ENCODE measurements around the gene GLRX. TPM values are rescaled to one million over a fixed set of nuclear protein-coding genes. Genes with fewer than 3 reads are reported as not detected.
A peak's percentile ranks its signal among the peaks of the same experiment; 100 is the strongest.

Gene GLRX
- total and polyA plus RNA-seq, 2 of the 4 experiments (the other 2 are of a cell fraction): 142 to 193 TPM

DNA sequence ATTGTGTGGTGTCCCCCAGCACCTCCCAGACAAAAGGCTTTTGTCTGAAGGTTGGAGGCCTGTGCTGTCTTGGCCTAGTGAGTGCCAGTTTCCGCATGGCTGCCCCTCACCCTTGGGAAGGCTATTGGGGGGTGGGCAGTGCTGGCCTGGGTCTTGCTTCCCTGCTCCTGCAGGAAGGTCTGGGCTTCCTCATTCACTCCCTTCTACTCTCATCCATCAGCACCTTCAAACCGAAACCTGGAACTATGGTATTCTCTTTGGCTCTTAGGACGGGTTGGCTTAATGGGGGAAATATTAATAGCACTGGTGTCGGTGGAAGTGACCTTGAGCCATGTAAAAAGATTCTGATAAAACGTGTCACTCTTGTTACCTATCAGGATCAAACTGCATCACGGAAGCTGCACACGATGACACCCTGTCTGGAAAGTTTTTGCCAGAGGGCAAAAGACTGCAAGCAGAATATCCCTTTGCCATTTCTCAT is 34.0 kb upstream of the GLRX start:
- no TSS peak for BruUV-seq (replicated peaks)
- no peak for TF ChIP-seq NFE2L2 (IDR thresholded peaks at IDR 0.05; ENCODE audit: low read depth, low read length)
- TF ChIP-seq FOS (IDR thresholded peaks at IDR 0.05; ENCODE audit: low read depth, low read length): no peak
- no peak for TF ChIP-seq MXI1 (IDR thresholded peaks at IDR 0.05; ENCODE audit: borderline replicate concordance, low read depth, low read length)
- no peak for TF ChIP-seq CEBPB (IDR thresholded peaks at IDR 0.05; ENCODE audit: low read depth, low read length)
- no peak for TF ChIP-seq RAD21 (IDR thresholded peaks at IDR 0.05; ENCODE audit: low read length)
- TF ChIP-seq MAFK (IDR thresholded peaks at IDR 0.05; ENCODE audit: low read depth, low read length): no peak
- no peak for TF ChIP-seq POLR2A (IDR thresholded peaks at IDR 0.05; ENCODE audit: low read depth, low read length)
- no peak for TF ChIP-seq MAZ (IDR thresholded peaks at IDR 0.05; ENCODE audit: borderline replicate concordance, low read depth, low read length)
- TF ChIP-seq CTCF (conservative IDR thresholded peaks at IDR 0.05; ENCODE audit: low read depth, low read length): no peak
- TF ChIP-seq RCOR1 (IDR thresholded peaks at IDR 0.05; ENCODE audit: insufficient replicate concordance, low read length): no peak
- TF ChIP-seq CHD1 (IDR thresholded peaks at IDR 0.05; ENCODE audit: low read depth, low read length): no peak
- TF ChIP-seq, protein P1, sequence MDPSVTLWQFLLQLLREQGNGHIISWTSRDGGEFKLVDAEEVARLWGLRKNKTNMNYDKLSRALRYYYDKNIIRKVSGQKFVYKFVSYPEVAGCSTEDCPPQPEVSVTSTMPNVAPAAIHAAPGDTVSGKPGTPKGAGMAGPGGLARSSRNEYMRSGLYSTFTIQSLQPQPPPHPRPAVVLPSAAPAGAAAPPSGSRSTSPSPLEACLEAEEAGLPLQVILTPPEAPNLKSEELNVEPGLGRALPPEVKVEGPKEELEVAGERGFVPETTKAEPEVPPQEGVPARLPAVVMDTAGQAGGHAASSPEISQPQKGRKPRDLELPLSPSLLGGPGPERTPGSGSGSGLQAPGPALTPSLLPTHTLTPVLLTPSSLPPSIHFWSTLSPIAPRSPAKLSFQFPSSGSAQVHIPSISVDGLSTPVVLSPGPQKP (IDR thresholded peaks at IDR 0.05; ENCODE audit: borderline replicate concordance, low read depth, low read length): no peak
- no peak for TF ChIP-seq RFX5 (IDR thresholded peaks at IDR 0.05; ENCODE audit: low read depth, low read length)
- TF ChIP-seq, protein P2, sequence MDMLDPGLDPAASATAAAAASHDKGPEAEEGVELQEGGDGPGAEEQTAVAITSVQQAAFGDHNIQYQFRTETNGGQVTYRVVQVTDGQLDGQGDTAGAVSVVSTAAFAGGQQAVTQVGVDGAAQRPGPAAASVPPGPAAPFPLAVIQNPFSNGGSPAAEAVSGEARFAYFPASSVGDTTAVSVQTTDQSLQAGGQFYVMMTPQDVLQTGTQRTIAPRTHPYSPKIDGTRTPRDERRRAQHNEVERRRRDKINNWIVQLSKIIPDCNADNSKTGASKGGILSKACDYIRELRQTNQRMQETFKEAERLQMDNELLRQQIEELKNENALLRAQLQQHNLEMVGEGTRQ (IDR thresholded peaks at IDR 0.05; ENCODE audit: low read depth, low read length): no peak
- no peak for TF ChIP-seq SMC3 (IDR thresholded peaks at IDR 0.05; ENCODE audit: low read depth, low read length)

More for the DNA sequence above, 34.0 kb upstream of the GLRX start:
- H2BK20ac ChIP-seq (ENCODE audit: low read depth, low read length): peak overlapping the region; percentile 64
- H4K8ac ChIP-seq (ENCODE audit: low read depth in 2 of 2, low read length in 2 of 2): peak overlapping the region; percentile 58 to 91; a peak in 2 of 4 replicates
- in situ Hi-C loops (cut with MboI; ENCODE audit: low sequenced_read_pairs) (loop anchor here (5.0 to 10.0 kb wide), 3 partner anchors 91 to 748 kb away; no protein-coding TSS in a partner anchor), dilution Hi-C loops (cut with HindIII; ENCODE audit: low sequenced_read_pairs, unreplicated experiment) (no loop called here), intact Hi-C loops (cut with micrococcal nuclease) (loop anchor here (5.0 to 10.0 kb wide), 2 partner anchors 288 to 371 kb away; no protein-coding TSS in a partner anchor)
- no peak overlapping the region for H3K4me2 ChIP-seq (ENCODE audit: low read depth, low read length)
- peak overlapping the region; percentile 80 for H2AK5ac ChIP-seq (ENCODE audit: low read depth, low read length)
- peak overlapping the region; percentile 64 for H3K4ac ChIP-seq (ENCODE audit: low read depth, low read length)
- H3K56ac ChIP-seq (ENCODE audit: extremely low read depth, insufficient read depth, low read length): no peak overlapping the region
- POLR2A ChIA-PET (ENCODE audit: unreplicated experiment): no interaction called here
- H3K36me3 ChIP-seq (ENCODE audit: control insufficient read depth, insufficient read depth, low read length): no peaks in the 10 kb centered on the region
- H3K18ac ChIP-seq (ENCODE audit: low read depth, low read length): peak overlapping the region; percentile 17; the same call in 1 of the 2 replicates
- no peak overlapping the region for H3K23ac ChIP-seq (ENCODE audit: low read depth, low read length)
- DNase-seq (no peak), ATAC-seq (ENCODE audit: low read depth) (no peak)
- H3K9me1 ChIP-seq (ENCODE audit: insufficient read depth, low read length): peaks cover 16% of the 10 kb centered on the region
- WGBS, 2 experiments (ENCODE audit: extremely low coverage in 2 of 2, insufficient read length in 1 of 2): no CpG with 5 or more reads among the region's 7 CpGs
- H4K20me1 ChIP-seq (ENCODE audit: insufficient read depth, low read length): no peaks in the 10 kb centered on the region
- no peak overlapping the region for H3K9ac ChIP-seq (ENCODE audit: low read depth, low read length)
- H3K27me3 ChIP-seq (ENCODE audit: control insufficient read depth, insufficient read depth, low read length): no peaks in the 10 kb centered on the region
- peak overlapping the region; percentile 32; the same call in 1 of the 2 replicates for H3K27ac ChIP-seq (ENCODE audit: insufficient read depth, low read length)
- no peak overlapping the region for H2AFZ ChIP-seq (replicated peaks; ENCODE audit: low read length, poor library complexity)
- H2BK15ac ChIP-seq (ENCODE audit: low read depth, low read length): peak overlapping the region; percentile 25; the same call in 1 of the 3 replicates
- H3K9me3 ChIP-seq (ENCODE audit: control insufficient read depth, insufficient read depth, low read length): no peaks in the 10 kb centered on the region
- H2AK9ac ChIP-seq (replicated peaks; ENCODE audit: low read depth, low read length, poor library complexity): no peak overlapping the region
- no peak overlapping the region; the same call in 1 of the 2 replicates for H4K5ac ChIP-seq (ENCODE audit: low read depth, low read length)
- H3K4me1 ChIP-seq (ENCODE audit: control insufficient read depth, insufficient read depth, low read length): peaks cover 25% of the 10 kb centered on the region
- H3K14ac ChIP-seq (replicated peaks; ENCODE audit: low read depth, low read length): peak overlapping the region; percentile 33; the same call in 1 of the 2 replicates
- CTCF ChIA-PET: interaction anchor here (1.1 kb wide), 2 partner anchors 75 to 481 kb away, joined by 3 to 4 read pairs; no protein-coding TSS in a partner anchor
- peak overlapping the region; percentile 35; the same call in 1 of the 2 replicates for H4K91ac ChIP-seq (ENCODE audit: insufficient read depth, low read depth, low read length)
- peaks cover 0 to 29% of the 10 kb centered on the region in 2 experiments; a peak in 2 of 4 replicates for H3K79me1 ChIP-seq (ENCODE audit: low read depth in 1 of 2, low read length in 2 of 2)
- H3K4me3 ChIP-seq (ENCODE audit: insufficient read depth, low read depth, low read length): no peak overlapping the region
- peak overlapping the region; percentile 11 for H2BK5ac ChIP-seq (ENCODE audit: low read depth, low read length, poor library complexity, severe bottlenecking)
- peak overlapping the region; percentile 56; the same call in 1 of the 2 replicates for H2BK120ac ChIP-seq (ENCODE audit: low read depth, low read length)
